Activated CD4-positive, CD25-positive, alpha-beta regulatory T cell treated with anti-CD3 and anti-CD28 coated beads, Interleukin-2, amount 50 U/mL, for 24 hours (primary cell): ENCODE measurements around the gene TMTC2.

Experiments used
- ATAC-seq, 2 donors: fragments of 150-1000 bp; cut with Tn5 transposase; one replicate each; pipeline ENCODE4 v1.10.0; 2021; ENCODE audit warnings: mild to moderate bottlenecking in 1 of 2, moderate library complexity in 1 of 2

Gene TMTC2

DNA sequence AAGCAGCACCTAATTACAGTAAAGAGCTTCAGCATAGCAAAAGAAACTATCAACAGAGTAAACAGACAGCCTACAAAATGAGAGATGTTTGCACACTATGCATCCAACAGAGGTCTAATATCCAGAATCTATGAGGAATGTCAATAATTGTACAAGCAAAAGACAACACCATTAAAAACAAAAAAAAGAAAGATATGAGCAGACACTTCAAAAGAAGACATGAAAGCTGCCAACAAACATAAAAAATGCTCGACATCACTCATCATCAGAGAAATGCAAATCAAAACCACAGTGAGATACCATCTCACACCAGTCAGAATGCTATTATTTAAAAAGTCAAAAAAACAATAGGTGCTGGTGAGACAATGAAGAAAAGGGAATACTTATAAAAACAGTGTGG is 273.1 kb downstream of the TMTC2 start:
- peak in 1 of 2 donors; percentile 30 for ATAC-seq

DNA sequence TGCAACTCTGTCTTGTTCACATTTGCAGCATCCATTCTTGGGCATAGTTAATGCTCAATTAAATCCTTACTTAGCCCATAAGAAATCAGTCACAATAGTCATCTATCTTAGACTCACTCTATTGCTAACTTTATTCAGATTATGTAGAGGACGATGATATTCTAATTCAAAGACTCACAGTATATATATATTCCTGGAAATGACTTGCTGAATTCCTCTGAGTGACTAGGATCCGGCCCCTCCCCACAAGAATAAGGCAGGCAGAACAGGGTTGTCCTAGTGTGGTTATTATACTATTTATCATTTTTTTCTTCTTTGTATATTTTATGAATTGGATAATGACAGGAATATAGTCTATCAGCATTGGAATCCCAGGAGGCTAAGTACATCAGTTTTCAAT is 275.1 kb downstream of the TMTC2 start:
- ATAC-seq: no peak

DNA sequence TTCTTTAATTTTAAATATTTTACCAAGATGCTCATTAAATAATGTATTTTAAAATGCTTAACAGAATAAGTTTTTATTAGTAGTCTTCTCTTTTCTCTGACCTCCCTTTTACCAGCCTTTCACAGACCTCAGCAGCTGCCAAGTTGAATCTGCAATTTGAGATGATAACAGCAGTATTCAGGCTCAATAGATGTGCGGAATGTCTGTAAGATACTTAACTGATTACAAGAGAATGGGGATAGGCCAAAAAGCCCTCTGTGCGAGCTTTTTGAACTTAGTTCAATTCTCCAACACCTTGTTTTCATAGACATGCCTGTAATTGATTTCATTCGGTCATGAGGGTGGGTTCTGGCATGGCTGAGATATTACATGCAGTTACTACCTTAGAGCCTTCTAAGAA is 277.2 kb downstream of the TMTC2 start:
- no peak for ATAC-seq

DNA sequence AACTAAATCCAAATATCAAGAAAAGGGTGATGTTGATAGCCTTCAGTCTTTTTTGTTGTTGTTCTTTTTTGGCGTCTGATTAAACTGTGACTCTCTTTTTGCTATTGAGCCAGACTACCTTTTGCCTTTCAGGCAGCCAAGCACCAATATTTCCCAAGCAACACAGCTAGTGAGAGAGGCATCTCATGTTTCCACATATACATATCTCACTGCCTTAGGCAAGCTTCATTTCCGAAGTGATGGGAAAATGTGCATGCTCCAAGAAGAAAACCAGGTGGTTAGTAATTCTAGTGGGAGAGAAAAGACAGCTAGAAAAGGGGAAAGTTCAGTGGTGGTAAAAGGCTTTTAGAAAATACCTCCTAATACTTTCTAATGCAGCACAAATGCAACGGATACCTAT is 277.7 kb downstream of the TMTC2 start:
- ATAC-seq: no peak

DNA sequence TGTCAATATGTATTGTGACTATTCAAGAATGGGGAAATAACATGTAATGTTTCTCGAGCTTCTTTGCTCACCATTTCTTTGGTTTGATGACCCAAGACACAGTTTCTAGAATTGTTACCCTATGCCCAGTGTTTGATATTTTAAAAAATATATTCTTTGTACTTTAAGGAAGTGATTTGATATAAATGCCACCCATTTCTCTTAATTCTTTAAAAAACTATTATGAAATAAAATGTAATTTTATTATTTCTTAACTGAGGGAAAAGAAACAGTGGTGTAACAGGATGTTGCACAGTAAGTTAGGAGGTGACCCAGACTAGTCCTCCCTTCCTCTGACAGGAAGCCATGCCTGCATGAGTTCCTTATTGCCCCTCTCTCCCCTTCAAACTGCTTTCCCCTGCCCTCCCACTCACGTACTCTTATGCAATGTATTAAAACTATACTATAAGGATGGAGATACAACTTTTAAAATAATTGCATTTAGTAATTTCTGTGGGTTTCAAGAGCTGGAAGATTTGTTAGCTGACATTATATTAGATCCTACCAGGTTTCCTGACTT is 279.4 kb downstream of the TMTC2 start:
- no peak for ATAC-seq

DNA sequence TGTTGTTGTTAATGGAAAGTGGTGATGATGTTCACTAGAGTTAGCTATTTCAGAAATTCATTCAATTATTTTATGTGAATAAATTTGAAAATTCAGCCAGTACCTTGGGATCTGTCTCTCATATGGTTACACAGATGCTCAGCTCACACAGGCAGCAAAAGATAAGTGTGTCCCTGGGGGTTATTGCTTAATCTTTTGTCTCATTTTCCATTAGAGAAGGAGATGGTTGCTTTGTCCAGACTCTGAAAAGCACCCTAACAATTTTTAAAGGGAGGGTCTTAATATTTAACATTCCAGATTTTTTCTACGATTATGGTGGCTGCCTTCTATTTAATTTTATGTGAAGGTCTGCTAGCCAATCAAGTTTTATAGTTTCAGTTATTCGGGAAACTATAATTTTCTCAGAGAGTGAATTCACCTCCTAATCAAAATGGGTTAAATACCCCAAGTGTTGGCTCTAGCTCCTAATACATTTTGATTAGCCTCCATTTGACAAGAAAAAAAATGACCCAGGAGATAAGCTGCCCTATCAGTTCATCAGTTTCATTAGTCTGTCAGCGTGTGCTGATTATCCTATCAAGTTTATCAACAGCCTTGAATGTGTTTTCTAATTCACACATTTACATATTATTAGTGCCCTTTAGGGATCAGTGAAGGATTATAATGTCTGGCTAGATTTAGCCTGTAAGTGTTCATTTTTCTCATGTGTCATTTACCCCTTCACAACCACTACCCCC is 282.1 kb downstream of the TMTC2 start:
- ATAC-seq: no peak

DNA sequence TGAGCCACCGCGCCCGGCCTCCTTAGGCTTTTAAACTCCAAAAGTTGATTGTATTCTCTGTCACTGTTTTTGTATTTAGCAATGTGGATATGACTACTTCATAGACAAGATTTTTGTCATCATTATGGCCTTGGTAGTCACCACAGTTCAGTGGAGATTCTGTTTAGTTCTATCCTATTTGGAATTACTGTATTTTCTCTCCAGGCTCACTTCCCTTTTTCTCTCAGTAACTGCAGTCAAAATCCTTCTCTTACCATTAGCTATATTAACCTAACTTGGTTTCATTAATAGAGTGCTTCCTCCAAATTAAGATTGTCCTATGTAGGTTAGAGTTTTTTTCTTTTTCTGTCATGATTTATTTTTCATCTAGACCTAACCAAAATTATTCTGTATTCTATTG is 283.9 kb downstream of the TMTC2 start:
- no peak for ATAC-seq

DNA sequence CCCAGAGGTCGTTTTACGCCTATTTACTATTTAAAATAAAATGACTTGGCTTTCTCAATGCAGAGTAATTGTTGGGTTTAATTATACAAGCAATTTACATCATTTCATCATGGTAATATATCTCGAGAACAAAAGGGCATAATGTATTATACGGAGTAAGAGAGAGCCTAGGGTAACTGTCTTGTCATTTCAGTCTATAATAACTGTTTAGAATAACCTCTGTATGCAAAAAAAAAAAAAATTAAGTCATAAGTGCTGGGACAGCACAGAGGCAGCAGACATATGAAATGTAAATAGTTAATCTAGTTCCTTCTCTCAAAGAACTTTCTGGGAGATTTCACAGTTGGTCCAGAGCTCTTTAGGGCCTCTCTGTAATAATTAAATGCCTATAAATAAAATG is 284.9 kb downstream of the TMTC2 start:
- no peak for ATAC-seq

DNA sequence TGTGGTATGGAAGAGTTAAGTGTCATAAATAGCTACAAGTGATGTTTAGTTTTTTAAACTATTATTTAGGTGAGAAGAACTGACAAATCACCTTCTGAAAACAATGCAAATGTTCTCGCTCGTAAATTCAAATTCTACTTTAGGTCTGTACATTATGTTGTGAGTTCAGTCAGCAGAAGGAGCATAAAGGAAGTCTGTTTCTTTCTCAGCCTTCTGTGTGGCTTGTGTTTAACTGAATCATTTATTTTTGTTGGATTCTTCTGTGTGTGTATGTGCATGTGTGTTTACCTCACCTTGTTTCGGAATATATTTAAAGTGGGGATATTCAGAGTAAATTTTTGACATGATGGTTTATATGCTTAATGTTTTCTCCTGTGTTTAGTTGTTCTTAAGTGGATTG is 285.9 kb downstream of the TMTC2 start:
- no peak for ATAC-seq

DNA sequence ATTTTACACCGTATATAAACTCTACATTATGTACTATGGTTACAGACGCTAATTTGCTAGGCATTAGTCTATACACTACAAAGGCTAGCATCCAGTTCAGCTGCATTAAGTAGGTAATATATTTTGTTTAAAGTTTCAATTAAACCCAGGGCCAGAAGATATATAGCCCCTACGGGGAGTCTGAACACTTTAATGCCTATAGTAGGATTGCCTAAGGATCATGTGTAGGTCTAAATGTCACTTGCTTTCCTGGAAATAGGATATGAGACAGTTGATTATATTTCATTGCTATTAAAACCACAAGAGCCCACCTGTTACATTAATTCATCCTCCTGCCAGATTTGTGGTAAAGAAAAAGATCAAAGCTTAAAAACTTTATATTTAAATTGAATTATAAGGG is 286.9 kb downstream of the TMTC2 start:
- no peak for ATAC-seq

DNA sequence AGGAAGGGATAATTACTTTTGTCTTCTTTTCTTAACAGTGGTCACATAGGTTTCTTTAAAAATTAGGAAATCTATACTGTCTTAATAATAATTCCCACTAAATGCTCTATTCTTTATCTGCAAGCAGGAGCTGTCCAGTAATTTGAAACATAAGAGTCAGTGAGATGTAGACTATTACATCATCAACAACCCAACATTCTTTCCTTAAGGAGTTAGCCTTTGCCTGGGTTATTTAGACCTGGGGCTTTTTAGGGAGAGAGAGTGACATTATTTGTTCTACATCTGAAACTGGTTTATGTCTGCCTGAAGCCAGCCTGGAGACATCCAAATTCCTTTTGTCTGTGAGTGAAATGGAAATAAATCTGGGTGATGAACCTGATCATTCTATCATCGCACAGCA is 294.4 kb downstream of the TMTC2 start:
- ATAC-seq: no peak

DNA sequence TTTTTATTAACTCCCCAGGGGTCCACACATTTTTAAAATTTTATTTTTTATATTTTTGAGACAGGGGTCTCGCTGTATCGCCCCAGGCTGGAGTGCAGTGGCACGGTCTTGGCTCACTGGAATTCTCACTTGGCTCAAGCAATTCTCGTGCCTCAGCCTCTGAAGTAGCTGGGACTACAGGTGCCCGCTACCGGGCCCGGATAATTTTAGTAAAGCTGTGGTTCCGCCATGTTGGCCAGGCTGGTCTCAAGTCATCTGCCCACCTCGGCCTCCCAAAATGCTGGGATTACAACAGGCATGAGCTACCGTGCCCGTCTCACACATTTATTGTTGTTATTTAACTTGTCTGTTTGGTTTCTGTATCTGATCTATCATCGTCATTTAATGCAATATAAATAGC is 307.4 kb downstream of the TMTC2 start:
- no peak for ATAC-seq

DNA sequence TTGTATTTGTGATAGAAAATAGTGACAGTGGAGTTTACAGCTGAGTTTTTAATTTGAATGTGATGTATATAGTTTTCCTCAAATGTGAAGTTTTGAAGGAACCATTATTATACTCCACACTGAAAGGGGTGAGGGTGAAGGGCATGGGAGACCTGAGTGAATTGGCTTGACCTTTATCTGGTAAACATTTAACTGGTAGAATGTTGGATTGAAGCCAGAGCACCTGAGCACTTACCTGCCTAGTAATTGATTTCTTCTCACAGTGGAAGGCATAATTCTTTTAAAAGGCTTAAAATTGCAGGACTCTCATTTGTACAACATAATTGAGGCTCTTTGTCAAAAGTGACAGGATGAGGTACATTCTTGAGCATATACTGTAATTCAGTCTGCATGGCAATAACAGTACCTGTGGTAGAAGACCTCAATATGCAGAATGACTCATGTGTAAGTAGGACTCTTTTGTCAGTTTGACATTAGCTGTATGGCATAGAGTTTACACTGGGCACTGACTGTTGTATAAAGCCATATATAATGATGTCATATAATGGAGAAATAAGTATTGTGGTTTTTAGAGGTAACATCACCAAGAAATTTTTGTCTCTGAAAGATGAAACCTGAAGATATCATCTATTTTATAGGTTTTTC is 309.6 kb downstream of the TMTC2 start:
- peak; percentile 90 to 95 for ATAC-seq

DNA sequence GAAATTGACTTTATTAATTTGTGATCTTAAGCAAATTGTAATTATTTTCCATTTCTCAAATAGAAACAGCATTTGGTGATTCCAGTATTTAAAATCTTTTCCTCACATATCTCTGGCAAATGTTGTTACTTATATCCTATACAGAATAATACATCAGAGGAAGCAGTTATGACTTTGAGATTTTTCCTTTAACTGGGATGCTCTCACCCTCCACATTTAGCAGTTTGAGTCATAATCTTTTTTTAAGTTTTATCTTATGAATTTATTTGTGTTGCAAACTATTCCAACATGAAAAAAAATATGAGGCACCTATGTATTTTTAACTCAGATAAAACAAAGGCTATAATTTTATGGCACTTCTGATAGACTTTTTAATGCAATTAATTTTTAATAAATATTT is 311.8 kb downstream of the TMTC2 start:
- ATAC-seq: no peak

DNA sequence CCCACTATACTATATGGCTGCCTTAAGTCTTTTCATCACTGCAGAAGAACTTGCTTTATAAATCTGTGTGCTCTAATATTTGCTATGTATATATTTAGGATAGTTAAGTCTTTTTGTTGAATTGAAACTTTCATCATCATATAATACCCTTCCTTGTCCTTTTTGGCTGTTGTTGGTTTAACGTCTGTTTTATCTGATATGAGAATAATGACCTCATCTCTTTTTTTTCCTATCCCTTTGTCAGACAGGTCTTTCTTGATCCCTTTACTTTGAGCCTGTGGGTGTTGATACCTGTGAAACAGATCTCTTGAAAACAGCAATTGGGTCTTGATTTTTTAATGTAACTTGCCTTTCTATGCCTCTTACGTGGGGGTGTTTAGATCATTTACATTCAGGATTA is 316.3 kb downstream of the TMTC2 start:
- ATAC-seq: no peak

DNA sequence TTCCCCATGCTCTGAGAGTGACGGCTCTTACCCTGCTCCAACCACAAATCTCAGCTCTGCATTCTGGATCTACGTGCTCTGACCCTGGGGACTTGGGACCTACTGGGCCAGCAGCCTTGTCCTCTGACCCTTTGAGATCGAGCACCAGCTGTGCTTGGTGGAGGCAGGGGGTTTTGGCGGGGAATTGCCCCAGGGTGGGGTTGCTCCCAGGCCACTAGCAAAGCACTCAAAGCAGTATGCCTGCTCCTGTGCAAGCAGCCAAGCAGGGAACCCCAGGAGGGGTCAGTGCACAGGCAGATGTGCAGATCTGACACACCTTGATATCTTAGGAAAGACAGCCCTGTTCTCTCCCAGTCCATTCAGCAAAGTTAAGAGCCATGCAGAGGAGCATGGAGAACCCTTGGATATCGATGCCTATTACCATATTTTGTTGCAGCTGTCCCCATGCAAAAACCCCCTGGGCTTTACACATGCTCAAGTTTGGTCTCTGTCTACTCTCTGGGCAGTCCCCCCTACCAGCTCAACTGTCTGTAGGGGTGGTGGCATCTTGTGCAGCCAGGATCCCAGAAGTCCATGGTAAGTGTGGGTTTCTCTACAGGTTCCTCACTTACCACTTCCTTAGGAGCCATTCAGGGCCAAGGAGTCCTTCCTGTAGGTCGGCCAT is 319.0 kb downstream of the TMTC2 start:
- ATAC-seq: no peak

DNA sequence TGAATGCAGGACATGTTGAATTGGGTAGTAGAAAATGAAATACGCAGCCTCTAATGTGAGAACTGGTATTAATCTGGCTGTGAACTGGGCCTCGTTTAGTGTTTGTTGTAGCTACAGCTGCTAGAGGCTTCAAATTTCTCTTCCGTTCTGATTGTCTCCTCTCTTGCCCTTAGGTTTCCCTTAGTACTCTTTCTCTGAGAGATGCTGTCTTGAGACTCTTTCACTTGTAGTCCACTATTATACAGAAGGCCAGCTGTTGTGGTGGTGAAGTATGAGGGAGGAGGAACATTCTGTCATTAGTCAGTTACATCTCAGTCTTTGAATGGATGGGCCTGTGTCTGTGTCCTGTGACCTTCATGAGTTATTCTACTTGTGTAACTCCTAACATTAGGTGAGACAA is 322.0 kb downstream of the TMTC2 start:
- ATAC-seq: no peak

DNA sequence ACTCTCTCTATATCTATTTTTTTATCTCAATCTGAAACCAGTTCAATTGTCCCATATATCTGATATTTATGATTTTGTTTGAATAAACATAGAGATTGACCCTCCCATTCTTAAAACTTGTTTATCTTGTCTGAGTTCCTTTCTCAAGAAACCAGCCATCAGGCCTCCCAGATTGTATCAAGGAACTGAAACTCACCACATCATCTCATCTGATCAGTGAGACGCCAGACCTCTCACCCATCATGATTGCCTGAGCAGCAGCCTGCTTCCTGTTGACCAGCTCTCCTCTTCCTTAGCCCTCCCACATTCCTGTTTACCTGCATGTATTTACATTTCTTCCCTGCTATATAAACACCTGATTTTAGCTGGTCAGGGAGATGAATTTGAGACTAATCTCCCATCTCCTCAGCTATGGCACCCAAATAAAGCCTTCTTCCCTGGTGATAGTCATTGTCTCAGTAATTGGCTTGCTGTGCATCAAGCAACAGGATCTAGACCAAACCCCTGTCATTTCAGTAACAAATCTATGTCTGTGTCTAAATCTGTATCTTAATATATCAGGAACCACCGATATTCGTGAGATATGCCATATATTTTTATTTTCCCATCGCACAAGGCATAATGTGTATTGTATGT is 323.6 kb downstream of the TMTC2 start:
- ATAC-seq: no peak

DNA sequence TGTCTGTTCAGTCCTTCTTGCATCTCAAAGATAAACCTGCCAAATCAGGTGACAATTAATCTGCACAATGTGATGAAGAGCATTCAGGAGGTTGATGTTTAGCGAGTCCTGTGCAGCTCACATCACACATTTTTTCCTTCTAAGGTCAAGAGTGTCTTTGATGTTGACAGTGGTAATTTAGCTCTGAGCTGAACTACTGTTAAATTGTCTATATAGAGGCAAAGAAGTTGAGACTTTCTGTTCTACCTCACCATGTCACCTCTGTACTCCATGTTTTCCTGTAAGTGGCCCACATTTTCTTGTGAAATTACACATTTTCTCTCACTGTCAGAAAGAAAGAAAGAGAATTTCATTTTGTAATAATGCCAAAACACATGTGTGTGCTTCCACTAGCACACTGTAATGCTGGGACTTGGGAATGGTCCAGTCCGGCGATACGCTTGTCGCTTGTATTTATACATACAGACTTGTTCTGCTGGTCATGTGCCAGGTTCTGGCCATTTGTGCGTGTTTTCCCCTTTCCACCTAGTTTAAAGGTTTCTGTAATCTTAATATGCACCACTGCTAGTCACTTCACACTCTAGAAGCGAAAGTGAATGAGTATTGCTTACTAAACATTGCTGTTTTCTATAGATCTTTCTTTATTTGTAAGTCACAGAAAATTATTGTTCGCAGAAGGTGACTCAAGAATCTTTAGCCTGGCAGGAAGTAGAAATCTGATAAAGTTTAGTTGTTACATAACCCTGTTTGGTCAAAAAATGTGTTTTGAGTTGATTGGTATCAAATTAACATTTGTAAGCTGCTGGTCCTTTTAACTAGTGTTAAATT is 328.9 kb downstream of the TMTC2 start:
- ATAC-seq: peak in 1 of 2 donors; percentile 45

DNA sequence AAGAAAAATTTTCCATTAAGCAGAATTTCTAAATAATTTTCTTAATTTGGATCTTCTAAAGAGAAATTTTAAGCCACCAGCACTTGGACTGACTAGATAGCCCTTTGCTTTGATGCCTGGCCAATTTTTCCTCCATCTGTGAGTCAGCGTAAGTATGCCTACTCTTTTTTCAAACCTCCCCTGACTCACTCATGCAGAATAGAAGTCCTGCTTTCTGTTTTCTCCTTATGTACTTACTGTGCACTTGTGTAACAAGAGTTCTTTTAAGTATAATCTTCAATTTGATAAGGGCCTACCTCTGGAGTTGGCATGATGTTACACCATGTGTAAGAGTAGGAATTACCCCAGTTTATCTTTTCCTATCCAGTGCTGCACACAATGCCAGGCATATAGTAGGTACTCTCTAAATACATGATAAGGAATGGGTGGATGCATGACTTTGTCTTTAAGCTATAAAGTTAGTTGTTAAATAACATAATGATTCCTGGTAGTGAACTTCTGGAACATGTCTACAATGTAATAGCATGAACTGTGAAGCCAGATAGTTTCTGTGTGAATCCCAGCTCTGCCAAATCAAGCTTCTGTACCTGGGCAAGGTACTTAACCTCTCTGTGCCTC is 329.6 kb downstream of the TMTC2 start:
- peak; percentile 36 for ATAC-seq

DNA sequence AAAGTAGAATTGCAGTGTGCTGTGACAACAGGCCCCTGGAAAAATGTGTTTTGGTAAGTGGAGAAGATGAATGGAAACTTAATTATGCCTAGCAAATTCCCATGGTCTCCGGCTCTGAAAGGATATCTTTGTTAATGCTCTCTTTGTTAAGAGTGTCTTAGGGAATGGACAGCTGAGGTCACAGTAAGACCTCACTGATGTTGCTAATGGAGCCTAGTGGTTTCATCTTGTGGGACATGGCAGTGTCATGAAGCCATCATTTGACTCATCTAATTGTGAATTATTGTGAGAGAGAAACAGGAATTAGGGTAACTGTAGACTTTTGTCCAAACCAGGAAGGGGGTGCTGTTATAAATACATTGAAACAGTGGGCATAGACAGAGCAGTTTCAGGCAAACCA is 330.3 kb downstream of the TMTC2 start:
- no peak for ATAC-seq

DNA sequence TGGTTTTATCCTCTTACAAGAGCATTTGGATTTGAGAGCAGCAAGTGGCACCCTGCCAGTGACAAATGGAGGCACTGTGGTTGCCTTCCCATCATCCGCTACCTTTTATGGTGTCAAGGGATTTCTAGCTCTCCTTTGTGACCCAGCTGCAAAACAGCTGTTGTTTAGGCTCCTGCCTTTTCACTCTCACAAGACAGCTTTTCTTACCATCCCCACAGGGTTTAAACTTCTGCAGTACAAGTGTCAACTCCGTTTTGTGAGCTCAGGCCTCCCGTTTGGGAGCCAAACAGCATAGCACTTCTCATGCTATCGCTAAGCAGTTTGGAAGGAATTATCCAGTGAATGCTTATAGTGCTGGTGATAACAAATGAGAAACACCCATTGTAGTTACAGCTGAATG is 331.4 kb downstream of the TMTC2 start:
- no peak for ATAC-seq
